HG03196 (cell line): Measurements from ENCODE around the gene SLFN14.
"Not testable (repeated sequence)": the region's sequence is repeated elsewhere in the genome, so short reads cannot be mapped to it uniquely, and the experiment has no call there.

Experiments
- ATAC-seq: cut with Tn5 transposase; IDR thresholded peaks from one replicate; pipeline ENCODE4 v1.9.1; 2021; ENCODE audit not compliant: unreplicated experiment

The SLFN14 gene

GRCh38 chr17:35559495-35560210 lies 966 bp downstream of the SLFN14 start:
- ATAC-seq: no peak

DNA sequence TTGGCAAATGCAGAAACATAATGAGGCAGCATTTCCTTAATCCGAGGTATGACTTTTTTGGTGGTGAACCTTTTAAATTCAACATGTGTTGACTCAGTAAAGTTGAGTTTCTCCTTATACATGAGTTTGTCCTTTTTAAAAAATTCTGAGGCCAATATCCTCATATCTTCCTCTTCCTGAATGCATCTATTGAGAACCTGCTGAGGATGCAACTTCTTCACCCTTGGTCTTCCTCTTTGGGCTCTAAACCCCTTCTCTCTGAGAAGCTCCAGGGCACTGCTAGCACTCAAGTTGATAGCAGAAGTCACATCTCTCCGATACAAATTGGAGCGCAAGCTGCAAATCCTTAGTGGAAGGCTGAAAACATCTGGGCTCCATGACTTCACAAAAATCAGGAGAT lies 3.3 kb downstream of the SLFN14 start:
- ATAC-seq: no peak

DNA sequence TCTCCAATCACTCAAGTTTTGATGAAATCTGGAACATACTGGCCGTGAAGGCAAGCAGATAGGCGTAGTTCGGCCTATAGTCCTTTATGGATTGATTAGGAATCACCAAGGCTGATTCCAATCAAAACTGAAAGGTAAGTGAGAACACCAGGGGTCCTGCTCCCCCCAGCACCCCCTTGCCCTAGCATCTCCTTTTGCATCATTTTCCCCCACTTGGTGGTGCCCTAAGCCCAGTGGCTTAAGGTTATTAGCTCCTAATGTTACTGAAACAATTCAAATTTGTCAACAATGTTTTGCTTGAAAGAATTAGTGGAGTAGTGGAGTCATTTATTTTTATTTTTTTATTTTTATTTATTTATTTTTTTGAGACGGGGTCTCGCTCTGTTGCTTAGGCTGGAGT lies 4.9 kb downstream of the SLFN14 start:
- no peak for ATAC-seq

GRCh38 chr17:35554668-35555067 lies 6.0 kb downstream of the SLFN14 start:
- no peak for ATAC-seq

DNA sequence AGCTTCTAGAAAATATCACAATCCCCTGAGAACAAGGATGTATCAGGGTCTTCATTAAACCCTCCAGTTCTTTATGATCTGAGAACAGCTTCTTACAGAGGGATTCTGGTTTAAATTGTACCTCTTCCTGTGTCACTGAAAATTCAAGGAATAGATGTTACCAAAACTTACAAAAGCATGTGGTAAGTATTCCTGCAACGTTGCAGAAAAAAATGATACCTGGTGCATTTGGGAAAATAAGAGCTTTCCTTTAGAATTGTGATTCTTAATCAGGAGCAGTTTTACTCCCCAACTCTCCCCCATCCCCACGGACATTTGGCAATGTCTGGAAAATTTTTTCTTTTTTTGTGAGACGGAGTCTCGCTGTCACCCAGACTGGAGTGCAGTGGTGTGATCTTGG lies 7.3 kb downstream of the SLFN14 start:
- no peak for ATAC-seq

GRCh38 chr17:35548978-35549377 lies 11.6 kb downstream of the SLFN14 start:
- no peak for ATAC-seq

GRCh38 chr17:35548208-35548810 lies 12.3 kb downstream of the SLFN14 start:
- no peak for ATAC-seq

DNA sequence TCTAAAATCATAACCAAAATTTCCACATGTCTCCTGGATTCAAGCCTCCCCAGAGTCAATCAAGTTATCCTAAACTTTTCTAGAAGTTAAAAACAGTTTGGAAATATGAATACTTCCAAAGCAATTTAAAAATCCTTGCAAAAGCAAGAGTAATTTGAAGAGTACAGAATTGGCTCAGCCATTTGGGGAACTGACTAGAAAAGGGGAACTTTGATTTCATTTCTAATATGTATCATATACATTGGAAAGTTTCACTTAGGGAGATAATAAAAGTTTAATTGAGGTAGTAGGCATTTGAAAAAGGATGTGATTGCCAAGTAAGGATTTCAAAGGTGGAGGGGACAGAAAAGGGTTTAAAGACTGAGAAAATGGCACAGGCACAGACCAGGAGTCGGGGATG lies 14.1 kb downstream of the SLFN14 start:
- no peak for ATAC-seq

DNA sequence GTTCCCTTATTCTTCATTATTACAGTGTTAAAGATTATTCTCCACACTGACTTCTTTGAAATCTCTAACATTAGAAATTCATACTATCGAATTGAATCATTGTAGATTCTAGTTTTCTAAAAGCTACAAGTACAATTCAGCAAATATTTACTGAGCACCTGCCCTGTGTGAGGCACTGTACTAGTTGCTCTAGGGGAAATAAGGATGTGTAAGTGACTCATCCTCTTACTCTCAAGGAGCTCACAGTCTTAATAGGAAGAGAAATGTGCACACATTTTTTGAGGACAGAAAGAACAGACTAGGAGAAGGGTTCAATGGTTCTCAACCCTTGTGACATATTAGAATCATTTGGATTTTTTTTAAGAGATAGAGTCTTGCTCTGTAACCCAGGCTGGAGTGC lies 15.5 kb downstream of the SLFN14 start:
- no peak for ATAC-seq

DNA sequence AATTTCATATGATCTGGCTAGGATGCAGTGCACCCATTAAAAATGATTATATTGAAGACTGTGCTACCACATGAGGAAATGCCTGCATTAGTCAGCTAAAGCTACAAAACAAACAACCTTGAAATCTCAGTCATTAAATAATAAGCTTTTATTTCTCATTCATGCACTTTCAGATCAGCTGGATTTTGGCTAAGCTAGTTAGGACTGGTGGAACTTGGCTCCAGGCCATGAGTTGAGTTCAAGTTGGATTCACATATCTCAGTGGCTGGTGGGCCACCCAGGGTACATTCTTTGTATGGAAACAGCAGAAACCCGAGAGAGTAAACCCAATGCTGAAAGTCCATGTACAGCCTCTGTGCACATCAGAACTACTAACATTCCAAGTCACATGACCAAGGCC lies 16.8 kb downstream of the SLFN14 start:
- no peak for ATAC-seq

- no peak for ATAC-seq
Observed at GRCh38 chr17:35542990-35543389, 17.6 kb downstream of the SLFN14 start.

DNA sequence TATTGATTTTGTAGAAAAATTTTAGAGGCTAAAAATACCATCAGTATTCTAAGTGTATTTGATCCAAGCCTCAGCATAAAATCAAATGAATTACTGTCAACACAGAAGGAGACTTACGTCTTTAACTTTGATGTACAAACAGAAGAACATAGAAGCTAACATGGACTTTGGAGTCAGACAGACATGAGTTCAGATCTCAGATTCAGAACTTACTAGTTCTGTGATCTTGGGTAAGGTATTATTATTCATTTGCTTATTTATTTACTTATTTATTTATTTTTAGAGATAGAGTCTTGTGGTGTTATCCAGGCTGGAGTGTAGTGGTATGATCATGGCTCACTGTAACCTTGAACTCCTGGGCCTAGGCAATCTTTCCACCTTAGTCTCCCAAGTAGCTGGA lies 19.2 kb downstream of the SLFN14 start:
- no peak for ATAC-seq

- no peak for ATAC-seq
Observed at GRCh38 chr17:35540589-35541404, 19.8 kb downstream of the SLFN14 start.

DNA sequence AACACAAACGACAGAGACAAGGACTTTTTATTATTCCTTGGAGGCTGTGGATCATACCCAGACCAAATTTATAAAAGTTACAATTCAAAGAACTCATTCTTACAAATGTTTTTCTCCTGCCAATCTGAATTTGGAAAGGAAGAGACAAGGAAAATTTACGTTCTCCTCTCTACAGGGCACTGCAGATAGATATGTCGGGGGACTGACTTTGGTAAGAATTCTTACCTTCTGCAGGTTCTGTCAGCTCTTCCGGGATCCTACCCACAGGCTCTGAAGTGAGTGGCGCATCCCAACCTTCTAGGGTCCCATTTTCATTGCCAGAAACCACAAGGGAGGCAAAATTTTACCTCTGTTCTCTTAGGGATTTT lies 21.0 kb downstream of the SLFN14 start:
- ATAC-seq: no peak

DNA sequence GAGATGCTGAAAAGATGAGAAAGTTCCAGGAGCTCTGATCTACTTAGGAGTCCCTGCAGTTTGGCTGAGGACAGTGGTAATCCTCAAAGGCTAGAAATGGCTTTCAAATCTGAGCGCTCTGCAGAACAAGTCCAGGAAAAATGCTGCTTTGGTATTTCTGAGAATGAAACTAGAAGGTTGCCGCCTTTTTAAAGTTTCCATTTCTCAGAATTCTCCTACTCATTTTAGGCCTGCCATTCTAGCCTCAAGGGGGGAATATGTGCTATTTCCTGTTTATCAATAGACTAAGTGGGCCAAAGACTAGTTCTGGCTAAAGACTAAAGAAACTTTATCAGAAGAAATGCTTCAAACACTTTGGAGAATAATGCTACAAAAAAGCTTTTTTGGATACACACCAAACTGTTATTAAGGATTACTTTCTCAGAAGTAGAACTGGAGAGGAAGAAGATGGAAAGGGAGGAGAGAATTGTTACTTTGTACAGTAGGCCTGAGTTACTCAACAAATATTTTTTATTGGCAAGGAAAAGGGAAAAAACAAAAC lies 22.9 kb downstream of the SLFN14 start, which contains the start of gene SLFN12L:
Gene SLFN12L, minus strand, starts transcription at position 78 of the 541 bp plus-strand sequence. CDS start 15,314 bp downstream, outside the sequence.
- ATAC-seq: no peak

GRCh38 chr17:35536664-35537171 lies 23.9 kb downstream of the SLFN14 start:
- ATAC-seq: no peak

GRCh38 chr17:35535406-35535805 lies 25.2 kb downstream of the SLFN14 start:
- not testable (repeated sequence) for ATAC-seq

GRCh38 chr17:35534576-35535093 lies 26.0 kb downstream of the SLFN14 start:
- no peak for ATAC-seq

GRCh38 chr17:35531160-35531559 lies 29.5 kb downstream of the SLFN14 start:
- ATAC-seq: no peak

GRCh38 chr17:35529866-35530265 lies 30.8 kb downstream of the SLFN14 start:
- no peak for ATAC-seq

DNA sequence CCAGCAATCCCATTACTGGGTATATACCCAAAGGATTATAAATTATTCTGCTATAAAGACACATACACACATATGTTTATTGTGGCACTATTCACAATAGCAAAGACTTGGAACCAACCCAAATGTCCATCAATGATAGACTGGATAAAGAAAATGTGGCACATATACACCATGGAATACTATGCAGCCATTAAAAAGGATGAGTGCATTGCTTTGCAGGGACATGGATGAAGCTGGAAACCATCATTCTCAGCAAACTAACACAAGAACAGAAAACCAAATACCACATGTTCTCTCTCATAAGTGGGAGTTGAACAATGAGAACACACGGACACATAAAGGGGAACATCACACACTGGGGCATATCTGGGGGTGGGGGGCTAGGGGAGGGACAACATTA lies 31.3 kb downstream of the SLFN14 start:
- ATAC-seq: not testable (repeated sequence)
